GM23248 (cell line): ENCODE results near the gene CSNK1A1L.

Source experiments
- EZH2 ChIP-seq: fragments of 200-600 bp; sonication (generic); IDR thresholded peaks from 2 replicates; pipeline ENCODE4 v1.6.1; 2018; ENCODE audit warnings: antibody characterized with exemption, mild to moderate bottlenecking; ENCODE audit not compliant: insufficient read depth, poor library complexity, severe bottlenecking
- EZH2phosphoT487 ChIP-seq: fragments of 200-600 bp; sonication (generic); IDR thresholded peaks from 2 replicates; pipeline ENCODE4 v1.6.1; 2018; ENCODE audit warnings: antibody characterized with exemption, moderate library complexity, mild to moderate bottlenecking, low read depth; ENCODE audit not compliant: insufficient read depth

- TF ChIP-seq EZH2 (no peak), EZH2phosphoT487 (no peak)
Measured at GRCh38 chr13:37072024-37072423, 33.4 kb downstream of the CSNK1A1L start.
